HK-2 (cell line): ENCODE measurements around the gene WASHC2A.
"Not testable (repeated sequence)": the region's sequence is repeated elsewhere in the genome, so short reads cannot be mapped to it uniquely, and the experiment has no call there.

Experiments
- DNase-seq: peaks from one replicate; pipeline ENCODE4 v3.0.0-alpha.2; 2018; ENCODE audit not compliant: unreplicated experiment

WASHC2A gene

GRCh38 chr10:50143512-50144174, 75.9 kb downstream of the WASHC2A start:
- not testable (repeated sequence) for DNase-seq

GRCh38 chr10:50145575-50145974, 77.8 kb downstream of the WASHC2A start:
- not testable (repeated sequence) for DNase-seq

DNA sequence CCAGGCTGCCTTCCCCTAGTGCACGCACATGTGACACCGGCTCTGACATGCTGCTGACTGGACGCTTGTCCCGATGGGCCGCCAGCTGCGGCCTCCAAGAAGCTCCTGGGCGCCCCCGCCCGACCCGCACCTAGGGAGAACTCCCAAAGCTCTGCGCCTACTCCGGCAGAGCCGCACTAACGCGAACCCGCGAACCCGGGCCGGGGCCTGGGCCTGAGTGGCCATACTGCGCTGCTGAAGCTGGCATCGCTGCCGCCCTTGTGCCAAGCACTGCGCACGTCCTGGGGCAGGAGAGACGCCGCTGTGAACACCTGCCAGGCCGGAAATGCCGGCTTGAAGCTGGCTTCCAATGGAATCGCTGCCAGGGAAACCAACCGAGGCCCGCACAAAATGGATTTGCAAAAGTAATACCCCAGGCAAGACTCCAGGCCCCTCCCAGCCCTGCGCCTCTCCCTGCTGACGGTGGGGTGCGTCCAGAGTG, 85.1 kb downstream of the WASHC2A start:
- no peak for DNase-seq

DNA sequence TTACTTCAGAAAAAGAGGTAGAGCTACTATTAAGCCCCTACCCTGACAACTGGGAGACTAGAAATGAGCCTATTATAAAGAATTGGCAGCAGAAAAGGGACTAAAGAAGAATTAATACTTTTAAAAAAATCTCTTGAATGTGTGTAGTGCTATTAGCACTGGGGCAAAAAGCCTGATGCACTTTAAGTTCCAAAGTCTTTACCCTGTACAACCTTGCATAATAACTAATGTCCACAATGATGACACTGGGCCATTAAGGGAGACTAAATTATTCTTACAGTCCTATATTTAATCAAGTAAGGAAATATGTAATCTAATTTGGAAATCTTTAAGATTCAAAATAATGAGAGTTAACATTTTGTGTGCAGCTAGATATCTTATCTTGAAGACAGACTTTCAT, 90.1 kb downstream of the WASHC2A start:
- DNase-seq, result not testable (repeated sequence)

- not testable (repeated sequence) for DNase-seq
Measured at GRCh38 chr10:50159856-50160255, 92.1 kb downstream of the WASHC2A start.

GRCh38 chr10:50165038-50165437, 97.3 kb downstream of the WASHC2A start:
- not testable (repeated sequence) for DNase-seq

- not testable (repeated sequence) for DNase-seq
Measured at GRCh38 chr10:50167833-50168232, 100.1 kb downstream of the WASHC2A start.

DNA sequence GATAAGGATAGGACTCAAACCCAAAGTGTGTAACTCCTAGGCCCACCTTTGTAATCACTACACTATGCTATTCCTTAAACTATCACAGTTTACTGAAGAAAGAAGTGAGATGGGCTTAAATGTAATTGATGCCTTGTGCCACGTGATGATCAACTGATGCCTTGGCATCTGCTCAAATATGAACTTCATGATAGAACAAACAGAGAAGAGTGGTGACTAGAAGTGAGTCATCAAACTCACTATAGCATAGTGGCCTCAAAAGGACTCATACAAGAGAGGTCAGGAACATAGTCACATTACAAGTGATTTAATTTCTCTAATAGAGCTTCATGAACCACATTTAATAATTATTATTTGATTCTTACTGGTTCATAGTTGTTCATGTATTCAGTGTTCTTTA, 101.8 kb downstream of the WASHC2A start:
- DNase-seq, result not testable (repeated sequence)

DNA sequence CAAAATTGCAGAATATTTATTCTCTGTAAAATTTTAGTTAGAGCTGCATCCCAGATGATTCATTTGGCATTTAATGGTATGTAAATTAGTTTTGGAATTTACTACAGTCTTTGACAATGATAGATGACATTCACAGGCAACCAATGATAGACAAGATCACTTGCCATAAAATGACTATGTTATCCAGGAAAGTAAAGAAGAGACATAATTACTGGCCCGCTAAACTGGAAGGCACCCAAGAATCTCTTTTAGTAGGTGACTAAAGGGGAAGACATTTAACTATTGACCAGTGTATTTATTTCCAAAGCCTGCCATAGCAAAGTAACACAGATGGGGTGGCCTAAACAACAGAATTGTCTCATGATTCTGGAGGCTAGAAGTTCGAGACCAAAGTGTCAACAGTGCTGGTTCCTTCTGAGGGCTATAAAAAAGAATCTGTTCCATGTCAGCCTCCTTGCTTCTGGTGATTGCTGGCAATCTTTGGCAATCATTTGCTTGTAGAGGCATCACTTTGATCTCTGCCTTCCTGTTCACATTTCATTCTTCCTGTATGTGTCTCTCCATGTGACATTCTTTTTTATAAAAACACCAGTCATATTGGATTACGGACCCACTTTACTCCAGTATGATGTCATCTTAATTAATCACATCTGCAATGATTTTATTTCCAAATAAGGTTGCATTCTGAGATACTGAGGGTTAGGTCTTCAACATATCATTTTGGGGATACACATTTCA, 107.2 kb downstream of the WASHC2A start:
- DNase-seq, result not testable (repeated sequence)
